Thyroid gland (tissue), 4 donors: ENCODE data around the gene LPCAT1.

Source experiments
- POLR2A ChIP-seq, 2 donors: fragments of 450-650 bp; IDR thresholded peaks; one replicate each; pipeline ENCODE4 v1.6.1; 2017; ENCODE audit warnings: antibody characterized with exemption in 2 of 2, mild to moderate bottlenecking in 2 of 2, moderate library complexity in 1 of 2
- TF ChIP-seq, protein P1 (sequence below), 6 experiments: fragments of 200-600 bp in 3 of 6; fragments of 450-650 bp in 3 of 6; sonication (generic) in 3 of 6; IDR thresholded peaks; one replicate each; pipeline ENCODE4 v1.5.1; 2016 to 2019; ENCODE audit warnings: antibody characterized with exemption in 6 of 6, mild to moderate bottlenecking in 2 of 6, inconsistent platforms in 1 of 6, moderate library complexity in 1 of 6

GRCh38 chr5:1440098-1440493 lies 83.7 kb downstream of the LPCAT1 start:
- TF ChIP-seq, protein P1, sequence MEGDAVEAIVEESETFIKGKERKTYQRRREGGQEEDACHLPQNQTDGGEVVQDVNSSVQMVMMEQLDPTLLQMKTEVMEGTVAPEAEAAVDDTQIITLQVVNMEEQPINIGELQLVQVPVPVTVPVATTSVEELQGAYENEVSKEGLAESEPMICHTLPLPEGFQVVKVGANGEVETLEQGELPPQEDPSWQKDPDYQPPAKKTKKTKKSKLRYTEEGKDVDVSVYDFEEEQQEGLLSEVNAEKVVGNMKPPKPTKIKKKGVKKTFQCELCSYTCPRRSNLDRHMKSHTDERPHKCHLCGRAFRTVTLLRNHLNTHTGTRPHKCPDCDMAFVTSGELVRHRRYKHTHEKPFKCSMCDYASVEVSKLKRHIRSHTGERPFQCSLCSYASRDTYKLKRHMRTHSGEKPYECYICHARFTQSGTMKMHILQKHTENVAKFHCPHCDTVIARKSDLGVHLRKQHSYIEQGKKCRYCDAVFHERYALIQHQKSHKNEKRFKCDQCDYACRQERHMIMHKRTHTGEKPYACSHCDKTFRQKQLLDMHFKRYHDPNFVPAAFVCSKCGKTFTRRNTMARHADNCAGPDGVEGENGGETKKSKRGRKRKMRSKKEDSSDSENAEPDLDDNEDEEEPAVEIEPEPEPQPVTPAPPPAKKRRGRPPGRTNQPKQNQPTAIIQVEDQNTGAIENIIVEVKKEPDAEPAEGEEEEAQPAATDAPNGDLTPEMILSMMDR (IDR thresholded peaks at IDR 0.05): no peak
- TF ChIP-seq POLR2A (IDR thresholded peaks at IDR 0.05): no peak
